CD4-positive, alpha-beta T cell treated with Interleukin-2 at 100 ng/mL for 4 hours (primary cell): Measurements from ENCODE around the gene USP4.
"Not testable (repeated sequence)": the region's sequence is repeated elsewhere in the genome, so short reads cannot be mapped to it uniquely, and the experiment has no call there.

Experiments used
- DNase-seq: peaks from one replicate; pipeline ENCODE4 v3.0.0-alpha.2; 2020; ENCODE audit warnings: low spot score

USP4 gene

GRCh38 chr3:49352281-49352680 is 12.4 kb upstream of the USP4 start:
- no peak for DNase-seq

GRCh38 chr3:49351521-49352011 is 11.7 kb upstream of the USP4 start:
- DNase-seq = peak; percentile 12

- DNase-seq = no peak
These were observed 9.7 kb upstream of the USP4 start for GRCh38 chr3:49349348-49350114.

GRCh38 chr3:49348361-49348760 is 8.5 kb upstream of the USP4 start:
- not testable (repeated sequence) for DNase-seq

- DNase-seq = no peak
These were observed 7.0 kb upstream of the USP4 start for GRCh38 chr3:49346797-49347251.

GRCh38 chr3:49343163-49343562 is 3.3 kb upstream of the USP4 start:
- no peak for DNase-seq

GRCh38 chr3:49341996-49342395 is 2.1 kb upstream of the USP4 start:
- DNase-seq = no peak

- no peak for DNase-seq
These were observed 292 bp downstream of the USP4 start for GRCh38 chr3:49339581-49339940.

- DNase-seq = no peak
These were observed 5.8 kb downstream of the USP4 start for GRCh38 chr3:49333916-49334633.

- peak; percentile 26 for DNase-seq
These were observed 6.8 kb downstream of the USP4 start for GRCh38 chr3:49333091-49333490.

GRCh38 chr3:49329186-49329585 is 10.7 kb downstream of the USP4 start:
- DNase-seq = no peak

- not testable (repeated sequence) for DNase-seq
These were observed 11.5 kb downstream of the USP4 start for GRCh38 chr3:49328350-49328749.

- DNase-seq = no peak
These were observed 12.4 kb downstream of the USP4 start for GRCh38 chr3:49327485-49327884.

GRCh38 chr3:49324768-49325167 is 15.1 kb downstream of the USP4 start:
- no peak for DNase-seq

GRCh38 chr3:49316696-49317457 is 23.0 kb downstream of the USP4 start:
- DNase-seq = no peak

GRCh38 chr3:49313896-49314688 is 25.8 kb downstream of the USP4 start:
- DNase-seq = no peak

- DNase-seq = no peak
These were observed 28.6 kb downstream of the USP4 start for GRCh38 chr3:49311283-49311682.

GRCh38 chr3:49310677-49311076 is 29.2 kb downstream of the USP4 start:
- no peak for DNase-seq

- DNase-seq = no peak
These were observed 34.2 kb downstream of the USP4 start for GRCh38 chr3:49305608-49306007.

- no peak for DNase-seq
These were observed 37.2 kb downstream of the USP4 start for GRCh38 chr3:49302613-49303012.

GRCh38 chr3:49300595-49300994 is 39.3 kb downstream of the USP4 start:
- no peak for DNase-seq

GRCh38 chr3:49298511-49298910 is 41.3 kb downstream of the USP4 start:
- no peak for DNase-seq
